ENCODE data around the gene LEPROT. TPM values are rescaled to one million over a fixed set of nuclear protein-coding genes. Genes with fewer than 3 reads are reported as not detected.

Gene LEPROT
- total RNA-seq, 1 experiment from 2014 or later: 63.1 TPM

GRCh38 chr1:65393928-65394327 is 26.5 kb upstream of the LEPROT start:
- POLR2A ChIA-PET: interaction anchor here (0.6 to 1.6 kb wide), 4 partner anchors 10 to 140 kb away, joined by 3 to 5 read pairs (median 4); partner anchors contain the start of genes LEPR and LEPROT
- intact Hi-C loops (cut with micrococcal nuclease): no loop called here
- peaks cover 21% of the 10 kb centered on the region for H3K4me1 Mint-ChIP-seq (ENCODE audit: insufficient read depth, unreplicated experiment)
- H3K9me3 Mint-ChIP-seq (ENCODE audit: unreplicated experiment): no peaks in the 10 kb centered on the region
- CTCF ChIA-PET: interaction anchor here (0.8 to 1.5 kb wide), 5 partner anchors 13 to 333 kb away, joined by 3 to 4 read pairs (median 3); no protein-coding TSS in a partner anchor
- H3K36me3 Mint-ChIP-seq (ENCODE audit: insufficient read depth, unreplicated experiment): peaks cover 21% of the 10 kb centered on the region
- no peak overlapping the region for H3K4me3 Mint-ChIP-seq (ENCODE audit: unreplicated experiment)
- TF ChIP-seq CTCF (IDR thresholded peaks at IDR 0.05; ENCODE audit: unreplicated experiment): no peak
- DNase-seq (ENCODE audit: unreplicated experiment): no peak
- H3K27me3 Mint-ChIP-seq (ENCODE audit: insufficient read depth, unreplicated experiment): no peaks in the 10 kb centered on the region
- H3K27ac Mint-ChIP-seq (ENCODE audit: low read depth, unreplicated experiment): peak overlapping the region; percentile 75
- no TSS peak for BruUV-seq (replicated peaks)

GRCh38 chr1:65395887-65396612 is 24.4 kb upstream of the LEPROT start:
- Mint-ChIP-seq H3K36me3 (ENCODE audit: insufficient read depth, unreplicated experiment) (peaks cover 28% of the 10 kb centered on the region), H3K4me3 (ENCODE audit: unreplicated experiment) (no peak overlapping the region), H3K4me1 (ENCODE audit: insufficient read depth, unreplicated experiment) (peaks cover 21% of the 10 kb centered on the region), H3K9me3 (ENCODE audit: unreplicated experiment) (no peaks in the 10 kb centered on the region), H3K27ac (ENCODE audit: low read depth, unreplicated experiment) (no peak overlapping the region), H3K27me3 (ENCODE audit: insufficient read depth, unreplicated experiment) (no peaks in the 10 kb centered on the region)
- peak; percentile 77 for DNase-seq (ENCODE audit: unreplicated experiment)
- intact Hi-C loops (cut with micrococcal nuclease): loop anchor here (5.0 kb wide), 1 partner anchor 54 kb away; no protein-coding TSS in a partner anchor
- no peak for TF ChIP-seq CTCF (IDR thresholded peaks at IDR 0.05; ENCODE audit: unreplicated experiment)
- CTCF ChIA-PET: no interaction called here
- POLR2A ChIA-PET: interaction anchor here (0.5 to 1.0 kb wide), 2 partner anchors 21 to 142 kb away, joined by 3 to 5 read pairs; no protein-coding TSS in a partner anchor
- no TSS peak for BruUV-seq (replicated peaks)

DNA sequence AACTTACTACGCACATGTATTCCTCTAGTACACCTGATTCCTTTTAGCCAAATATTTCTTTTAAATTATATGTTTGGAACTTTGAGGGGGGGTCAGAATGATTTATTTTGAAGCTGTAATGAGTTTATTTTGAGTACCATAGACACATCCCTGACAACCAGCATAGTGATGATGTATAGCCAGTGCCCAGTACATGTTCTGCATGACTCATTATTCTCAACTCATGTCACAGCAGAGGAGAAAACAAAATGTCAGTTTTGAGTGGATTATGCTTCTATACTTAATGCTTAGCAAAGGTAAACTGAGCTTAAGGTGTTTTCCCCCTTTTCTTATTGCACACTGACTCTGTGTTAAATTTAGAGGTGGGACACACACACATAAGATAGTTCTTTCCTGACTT is 22.4 kb upstream of the LEPROT start:
- H3K36me3 Mint-ChIP-seq (ENCODE audit: insufficient read depth, unreplicated experiment): peaks cover 28% of the 10 kb centered on the region
- no peaks in the 10 kb centered on the region for H3K9me3 Mint-ChIP-seq (ENCODE audit: unreplicated experiment)
- peaks cover 21% of the 10 kb centered on the region for H3K4me1 Mint-ChIP-seq (ENCODE audit: insufficient read depth, unreplicated experiment)
- no peak overlapping the region for H3K27ac Mint-ChIP-seq (ENCODE audit: low read depth, unreplicated experiment)
- no TSS peak for BruUV-seq (replicated peaks)
- POLR2A ChIA-PET: interaction anchor here (2.6 kb wide), 1 partner anchor 20 kb away, joined by 16 read pairs; no protein-coding TSS in a partner anchor
- intact Hi-C loops (cut with micrococcal nuclease): loop anchor here (5.0 kb wide), 1 partner anchor 56 kb away; no protein-coding TSS in a partner anchor
- TF ChIP-seq CTCF (IDR thresholded peaks at IDR 0.05; ENCODE audit: unreplicated experiment): no peak
- CTCF ChIA-PET: interaction anchor here (1.0 kb wide), 1 partner anchor 19 kb away, joined by 5 read pairs; no protein-coding TSS in a partner anchor
- DNase-seq (ENCODE audit: unreplicated experiment): peak; percentile 3
- H3K27me3 Mint-ChIP-seq (ENCODE audit: insufficient read depth, unreplicated experiment): no peaks in the 10 kb centered on the region
- H3K4me3 Mint-ChIP-seq (ENCODE audit: unreplicated experiment): no peak overlapping the region

GRCh38 chr1:65399003-65399402 is 21.5 kb upstream of the LEPROT start:
- H3K27ac Mint-ChIP-seq (ENCODE audit: low read depth, unreplicated experiment): no peak overlapping the region

More at GRCh38 chr1:65399003-65399402, 21.5 kb upstream of the LEPROT start:
- intact Hi-C loops (cut with micrococcal nuclease): loop anchor here (5.0 kb wide), 1 partner anchor 57 kb away; no protein-coding TSS in a partner anchor
- Mint-ChIP-seq H3K27me3 (ENCODE audit: insufficient read depth, unreplicated experiment) (no peaks in the 10 kb centered on the region), H3K4me1 (ENCODE audit: insufficient read depth, unreplicated experiment) (peaks cover 13% of the 10 kb centered on the region), H3K36me3 (ENCODE audit: insufficient read depth, unreplicated experiment) (peaks cover 28% of the 10 kb centered on the region), H3K9me3 (ENCODE audit: unreplicated experiment) (no peaks in the 10 kb centered on the region), H3K4me3 (ENCODE audit: unreplicated experiment) (no peak overlapping the region)
- no TSS peak for BruUV-seq (replicated peaks)
- DNase-seq (ENCODE audit: unreplicated experiment): no peak
- POLR2A ChIA-PET: interaction anchor here (2.6 kb wide), 1 partner anchor 19 kb away, joined by 16 read pairs; no protein-coding TSS in a partner anchor
- TF ChIP-seq CTCF (IDR thresholded peaks at IDR 0.05; ENCODE audit: unreplicated experiment): no peak
- CTCF ChIA-PET: no interaction called here
